Peyer's patch (tissue), 4 donors: ENCODE results near the gene SLC16A12.

Experiments
- CTCF ChIP-seq, 6 experiments: fragments of 450-650 bp in 4 of 6; fragments of 200-600 bp in 2 of 6; sonication (generic) in 1 of 6; IDR thresholded peaks; one replicate each; pipeline ENCODE4 v1.5.1; 2017 to 2019; ENCODE audit warnings: antibody characterized with exemption in 6 of 6, mild to moderate bottlenecking in 3 of 6, moderate library complexity in 1 of 6
- POLR2A ChIP-seq, 2 donors: fragments of 450-650 bp; IDR thresholded peaks; one replicate each; pipeline ENCODE4 v1.5.1; 2017; ENCODE audit warnings: antibody characterized with exemption in 2 of 2, mild to moderate bottlenecking in 2 of 2, moderate library complexity in 2 of 2

- TF ChIP-seq CTCF (IDR thresholded peaks at IDR 0.05): no peak
- no peak for TF ChIP-seq POLR2A (IDR thresholded peaks at IDR 0.05)
Measured at GRCh38 chr10:89469517-89469916, 65.9 kb downstream of the SLC16A12 start.
